Epithelial cell of proximal tubule (primary cell): ENCODE results near the gene SVOP. TPM values are rescaled to one million over a fixed set of nuclear protein-coding genes. Genes with fewer than 3 reads are reported as not detected.
A peak's percentile ranks its signal among the peaks of the same experiment; 100 is the strongest.
"Not testable (repeated sequence)": the region's sequence is repeated elsewhere in the genome, so short reads cannot be mapped to it uniquely, and the experiment has no call there.

Source experiments
- DNase-seq: peaks from one replicate; pipeline ENCODE4 v3.0.0-alpha.2; 2011; ENCODE audit warnings: low read depth
- H3K4me3 ChIP-seq: 2 replicates; pipeline ENCODE4 v1.5.1; 2011; ENCODE audit warnings: low read depth, mild to moderate bottlenecking, low read length
- total RNA-seq: library from RNA; depleted of rRNA; stranded (reverse); fragments of >200 nt; gene quantifications from 2 replicates; pipeline ENCODE4 v1.2.3, GENCODE V29; 2015
- TF ChIP-seq, protein P1 (sequence below): conservative IDR thresholded peaks from 2 replicates; pipeline ENCODE4 v1.5.1; 2012; ENCODE audit warnings: low read depth, mild to moderate bottlenecking, low read length

SVOP gene
- total RNA-seq, 1 donor from 2014 or later = not detected

DNA sequence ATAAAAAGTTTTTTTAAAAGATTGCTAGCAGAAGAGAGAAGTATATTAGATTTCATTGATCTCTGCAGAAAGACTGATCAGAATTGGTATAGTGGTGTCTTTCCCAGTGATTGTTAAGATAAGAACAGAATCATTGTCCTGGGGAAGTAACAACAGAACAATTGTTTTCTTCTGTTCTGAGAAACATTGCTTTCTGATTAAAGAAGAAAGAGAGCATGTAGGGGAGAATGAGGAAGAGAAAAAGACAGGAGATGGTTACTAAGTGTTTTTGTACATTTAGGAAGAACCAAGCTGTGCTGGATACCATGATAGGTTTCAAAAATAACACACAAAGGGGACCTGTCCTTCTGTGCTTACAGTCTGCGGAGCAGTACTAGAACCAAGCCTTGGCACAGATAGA, 36.5 kb upstream of the SVOP start:
- TF ChIP-seq, protein P1, sequence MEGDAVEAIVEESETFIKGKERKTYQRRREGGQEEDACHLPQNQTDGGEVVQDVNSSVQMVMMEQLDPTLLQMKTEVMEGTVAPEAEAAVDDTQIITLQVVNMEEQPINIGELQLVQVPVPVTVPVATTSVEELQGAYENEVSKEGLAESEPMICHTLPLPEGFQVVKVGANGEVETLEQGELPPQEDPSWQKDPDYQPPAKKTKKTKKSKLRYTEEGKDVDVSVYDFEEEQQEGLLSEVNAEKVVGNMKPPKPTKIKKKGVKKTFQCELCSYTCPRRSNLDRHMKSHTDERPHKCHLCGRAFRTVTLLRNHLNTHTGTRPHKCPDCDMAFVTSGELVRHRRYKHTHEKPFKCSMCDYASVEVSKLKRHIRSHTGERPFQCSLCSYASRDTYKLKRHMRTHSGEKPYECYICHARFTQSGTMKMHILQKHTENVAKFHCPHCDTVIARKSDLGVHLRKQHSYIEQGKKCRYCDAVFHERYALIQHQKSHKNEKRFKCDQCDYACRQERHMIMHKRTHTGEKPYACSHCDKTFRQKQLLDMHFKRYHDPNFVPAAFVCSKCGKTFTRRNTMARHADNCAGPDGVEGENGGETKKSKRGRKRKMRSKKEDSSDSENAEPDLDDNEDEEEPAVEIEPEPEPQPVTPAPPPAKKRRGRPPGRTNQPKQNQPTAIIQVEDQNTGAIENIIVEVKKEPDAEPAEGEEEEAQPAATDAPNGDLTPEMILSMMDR = no peak
- no peak overlapping the region for H3K4me3 ChIP-seq
- DNase-seq = no peak

- DNase-seq = no peak
Observed at GRCh38 chr12:109056891-109057290, 36.0 kb upstream of the SVOP start.

GRCh38 chr12:109054520-109054919, 33.7 kb upstream of the SVOP start:
- no peak for DNase-seq
- no peak overlapping the region for H3K4me3 ChIP-seq
- TF ChIP-seq, protein P1 = no peak

More at GRCh38 chr12:109056891-109057290, 36.0 kb upstream of the SVOP start:
- H3K4me3 ChIP-seq = no peak overlapping the region
- TF ChIP-seq, protein P1 = no peak

GRCh38 chr12:109054124-109054513, 33.3 kb upstream of the SVOP start:
- H3K4me3 ChIP-seq = peak overlapping the region; percentile 94
- not testable (repeated sequence) for DNase-seq

GRCh38 chr12:109053382-109054123, 32.7 kb upstream of the SVOP start:
- no peak for DNase-seq
- H3K4me3 ChIP-seq = peak overlapping the region; percentile 94
- TF ChIP-seq, protein P1 = no peak

DNA sequence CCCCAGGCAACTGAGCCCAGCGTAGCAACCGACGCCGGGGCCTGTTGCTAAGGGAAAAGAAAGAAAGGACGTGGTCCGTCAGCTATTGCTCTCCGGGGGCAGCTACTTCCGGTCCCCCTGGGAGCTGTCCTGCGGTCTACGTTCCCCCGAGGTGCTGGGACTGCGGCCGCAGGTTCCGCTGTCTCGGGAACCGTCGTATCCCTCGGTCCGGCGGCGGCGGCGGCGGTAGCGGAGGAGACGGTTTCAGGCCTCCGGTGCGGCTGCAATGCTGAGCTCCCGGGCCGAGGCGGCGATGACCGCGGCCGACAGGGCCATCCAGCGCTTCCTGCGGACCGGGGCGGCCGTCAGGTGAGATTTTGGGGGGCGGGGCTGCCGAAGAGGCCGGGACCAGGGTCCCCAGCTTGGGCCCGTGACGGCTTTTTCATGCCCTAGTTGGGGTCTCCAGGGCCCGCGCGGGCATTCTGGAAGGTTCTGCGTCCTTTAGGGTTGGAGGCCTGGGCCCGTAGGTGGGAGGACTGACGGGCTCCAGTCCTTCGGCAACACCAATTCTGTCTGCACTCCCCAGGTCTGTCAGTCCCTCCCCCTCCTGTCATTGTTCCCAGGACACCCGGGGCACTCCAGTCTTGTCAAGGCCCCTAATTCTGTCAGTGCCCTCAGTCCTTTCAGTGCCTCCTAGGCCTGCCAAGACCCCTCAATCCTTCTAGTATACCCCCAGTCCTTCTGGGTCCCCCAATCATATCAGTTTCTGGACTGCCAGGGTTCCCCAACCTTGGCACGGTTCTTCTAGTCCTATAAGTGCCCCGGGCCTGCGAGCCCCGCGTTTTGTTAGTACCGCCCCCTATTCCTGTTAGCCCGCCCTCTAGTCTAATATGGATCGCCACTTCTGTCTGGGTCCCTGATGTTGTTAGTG, 31.8 kb upstream of the SVOP start, which contains the start of gene USP30:
USP30 (plus strand) TSS at position 163 of the 910 bp plus-strand sequence; CDS start at position 266, 103 bp downstream.
- peak within 1 kb of the TSS; percentile 94 for H3K4me3 ChIP-seq
- TF ChIP-seq, protein P1 = no peak
- DNase-seq = no peak

- TF ChIP-seq, protein P1 = no peak
- DNase-seq = no peak
Observed at GRCh38 chr12:109052097-109052413, 31.2 kb upstream of the SVOP start.

DNA sequence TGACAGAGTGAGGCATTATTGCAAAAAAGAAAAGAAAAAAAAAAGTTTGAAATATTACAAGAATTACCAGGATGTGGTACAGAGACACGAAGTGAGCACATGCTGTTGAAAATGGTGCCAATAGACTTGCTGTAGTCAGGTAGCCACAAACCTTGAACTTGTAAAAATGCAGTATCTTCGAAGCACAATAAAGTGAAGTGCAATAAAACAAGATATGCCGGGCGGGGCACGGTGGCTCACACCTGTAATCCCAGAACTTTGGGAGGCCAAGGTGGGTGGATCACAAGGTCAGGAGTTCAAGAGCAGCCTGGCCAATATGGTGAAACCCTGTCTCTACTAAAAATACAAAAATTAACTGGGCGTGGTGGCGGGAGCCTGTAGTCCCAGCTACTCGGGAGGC, 28.9 kb upstream of the SVOP start:
- not testable (repeated sequence) for DNase-seq, H3K4me3 ChIP-seq

More at GRCh38 chr12:109052097-109052413, 31.2 kb upstream of the SVOP start:
- peak overlapping the region; percentile 94 for H3K4me3 ChIP-seq

DNA sequence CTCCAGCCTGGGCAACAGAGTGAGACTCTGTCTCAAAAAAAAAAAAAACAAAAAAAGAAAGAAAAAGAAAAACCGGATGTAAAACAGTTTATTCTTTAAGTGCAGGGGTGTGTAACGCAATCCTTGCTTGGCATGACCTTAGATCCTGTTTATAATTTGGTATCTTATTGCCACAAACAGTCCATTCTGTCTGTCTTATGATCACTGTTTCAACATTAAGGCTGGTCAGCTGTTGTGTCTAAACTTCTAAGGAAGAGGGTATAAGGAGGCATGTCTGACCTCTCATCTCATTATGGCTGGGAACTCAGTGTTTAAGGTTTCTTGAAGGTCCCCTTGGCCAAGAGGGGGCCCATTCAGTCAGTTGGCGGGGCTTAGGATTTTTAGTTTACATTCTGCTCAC, 27.8 kb upstream of the SVOP start:
- not testable (repeated sequence) for DNase-seq, H3K4me3 ChIP-seq
